HEK293 (cell line): ENCODE results near the gene APBB2.

Source experiments
- ATF2 ChIP-seq: fragments of 450-650 bp; formaldehyde crosslinking; IDR thresholded peaks from 2 replicates; pipeline ENCODE4 v1.5.1; 2016; ENCODE audit warnings: missing biosample characterization, missing genetic modification characterization, low read depth
- CTCF ChIP-seq: fragments of 450-650 bp; formaldehyde crosslinking; IDR thresholded peaks from 2 replicates; pipeline ENCODE4 v1.5.1; 2016; ENCODE audit warnings: missing biosample characterization, missing genetic modification characterization
- PRDM10 ChIP-seq: fragments of 450-650 bp; formaldehyde crosslinking; IDR thresholded peaks from 2 replicates; pipeline ENCODE4 v1.5.1; 2016; ENCODE audit warnings: missing biosample characterization, missing genetic modification characterization
- REST ChIP-seq: fragments of 450-650 bp; formaldehyde crosslinking; IDR thresholded peaks from 2 replicates; pipeline ENCODE4 v1.5.1; 2016; ENCODE audit warnings: missing biosample characterization, missing genetic modification characterization
- TCF7L2 ChIP-seq: IDR thresholded peaks from 2 replicates; pipeline ENCODE4 v1.6.1; 2011; ENCODE audit warnings: low read depth, mild to moderate bottlenecking, inconsistent platforms, low read length, moderate library complexity, borderline replicate concordance
- ZBTB10 ChIP-seq: fragments of 450-650 bp; formaldehyde crosslinking; IDR thresholded peaks from 2 replicates; pipeline ENCODE4 v1.5.1; 2016; ENCODE audit warnings: missing biosample characterization, missing genetic modification characterization
- ZBTB11 ChIP-seq: fragments of 450-650 bp; formaldehyde crosslinking; conservative IDR thresholded peaks from 2 replicates; pipeline ENCODE4 v1.5.1; 2016; ENCODE audit warnings: low read depth, missing biosample characterization, missing genetic modification characterization
- ZBTB26 ChIP-seq: fragments of 450-650 bp; formaldehyde crosslinking; optimal IDR thresholded peaks from 2 replicates; pipeline ENCODE3; 2016; ENCODE audit warnings: missing biosample characterization, mild to moderate bottlenecking, missing genetic modification characterization
- ZNF121 ChIP-seq: fragments of 450-650 bp; formaldehyde crosslinking; IDR thresholded peaks from 2 replicates; pipeline ENCODE4 v1.5.1; 2016; ENCODE audit warnings: missing biosample characterization, missing genetic modification characterization
- ZNF184 ChIP-seq: fragments of 450-650 bp; IDR thresholded peaks from 2 replicates; pipeline ENCODE4 v1.5.1; 2018; ENCODE audit warnings: missing biosample characterization, mild to moderate bottlenecking, missing genetic modification characterization
- ZNF214 ChIP-seq: fragments of 450-650 bp; formaldehyde crosslinking; IDR thresholded peaks from 2 replicates; pipeline ENCODE4 v1.5.1; 2017; ENCODE audit warnings: missing biosample characterization, mild to moderate bottlenecking, missing genetic modification characterization, borderline replicate concordance
- ZNF341 ChIP-seq: fragments of 450-650 bp; formaldehyde crosslinking; IDR thresholded peaks from 2 replicates; pipeline ENCODE4; 2016; ENCODE audit warnings: low read depth, missing biosample characterization, missing genetic modification characterization
- ZNF585B ChIP-seq: fragments of 450-650 bp; formaldehyde crosslinking; IDR thresholded peaks from 2 replicates; pipeline ENCODE4 v1.5.1; 2016; ENCODE audit warnings: missing biosample characterization, missing genetic modification characterization
- ZSCAN5A ChIP-seq: fragments of 450-650 bp; formaldehyde crosslinking; IDR thresholded peaks from 2 replicates; pipeline ENCODE4 v1.5.1; 2016; ENCODE audit warnings: missing biosample characterization, missing genetic modification characterization

- TF ChIP-seq CTCF (tag by site-specific recombination) = no peak
- no peak for TF ChIP-seq ZNF214 (tag by site-specific recombination)
- TF ChIP-seq ZNF184 (tag by site-specific recombination) = no peak
- TF ChIP-seq ZNF341 (tag by site-specific recombination) = no peak
- TF ChIP-seq ATF2 (tag by site-specific recombination) = no peak
- no peak for TF ChIP-seq TCF7L2
- no peak for TF ChIP-seq REST
- TF ChIP-seq ZBTB10 (tag by site-specific recombination) = no peak
- TF ChIP-seq ZSCAN5A (tag by site-specific recombination) = no peak
- TF ChIP-seq ZNF585B (tag by site-specific recombination) = no peak
- TF ChIP-seq PRDM10 (tag by site-specific recombination) = no peak
- no peak for TF ChIP-seq ZBTB11 (tag by site-specific recombination)
- no peak for TF ChIP-seq ZBTB26
- no peak for TF ChIP-seq ZNF121 (tag by site-specific recombination)
Observed at GRCh38 chr4:40927074-40927473, 287.3 kb downstream of the APBB2 start.
